Pons (tissue), 1 donor: Measurements from ENCODE around the gene LRRC7.

Experiments
- DNase-seq: peaks from one replicate; pipeline ENCODE4 v3.0.0-alpha.2; 2016; ENCODE audit warnings: low spot score

LRRC7 gene

GRCh38 chr1:69567652-69568420, at the start of gene LRRC7:
Gene LRRC7 (plus strand): TSS chr1:69567922. CDS start chr1:69568640, 718 bp downstream.
- no peak for DNase-seq

- DNase-seq = no peak
These were observed 48.7 kb upstream of the LRRC7 start for GRCh38 chr1:69519006-69519405.

GRCh38 chr1:69520326-69520725, 47.4 kb upstream of the LRRC7 start:
- DNase-seq = no peak

DNA sequence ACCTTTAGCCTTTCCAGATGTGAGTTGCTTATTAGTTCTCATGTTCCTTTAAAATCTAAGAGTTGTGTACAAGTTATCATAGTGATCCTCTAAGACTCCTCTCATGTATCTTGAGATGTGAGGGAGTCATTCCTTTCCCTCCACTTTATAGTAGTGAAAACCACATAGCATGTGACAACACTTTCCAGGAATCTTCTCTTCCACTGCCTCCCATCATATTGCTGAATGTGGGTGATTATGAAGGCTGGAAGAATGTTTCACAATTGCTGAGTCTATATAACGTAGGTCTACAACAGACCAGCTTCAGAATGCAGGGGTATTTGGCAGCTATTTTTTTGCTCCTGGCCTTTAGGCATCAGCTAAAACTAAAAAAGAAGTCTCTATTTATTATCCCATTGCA, 44.7 kb upstream of the LRRC7 start:
- no peak for DNase-seq

- no peak for DNase-seq
These were observed 44.3 kb upstream of the LRRC7 start for GRCh38 chr1:69523461-69523860.

GRCh38 chr1:69524015-69524414, 43.7 kb upstream of the LRRC7 start:
- DNase-seq = no peak

DNA sequence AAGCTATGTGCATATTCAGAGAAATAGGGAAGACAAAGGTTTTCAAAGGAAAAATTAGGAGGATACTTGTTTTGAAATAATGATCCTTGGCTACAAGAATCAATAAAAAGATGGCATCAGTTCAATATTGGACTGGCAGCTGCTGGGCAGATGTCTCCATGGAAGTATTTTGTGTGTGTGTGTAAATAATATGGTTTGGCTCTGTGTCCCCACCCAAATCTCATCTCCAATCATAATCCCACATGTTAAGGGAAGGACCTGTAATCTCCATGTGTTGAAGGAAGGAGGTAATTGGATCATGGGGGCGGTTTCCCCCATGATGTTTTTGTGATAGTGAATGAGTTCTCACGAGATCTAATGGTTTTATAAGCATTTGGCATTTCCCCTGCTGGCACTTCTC, 40.4 kb upstream of the LRRC7 start:
- DNase-seq = no peak

DNA sequence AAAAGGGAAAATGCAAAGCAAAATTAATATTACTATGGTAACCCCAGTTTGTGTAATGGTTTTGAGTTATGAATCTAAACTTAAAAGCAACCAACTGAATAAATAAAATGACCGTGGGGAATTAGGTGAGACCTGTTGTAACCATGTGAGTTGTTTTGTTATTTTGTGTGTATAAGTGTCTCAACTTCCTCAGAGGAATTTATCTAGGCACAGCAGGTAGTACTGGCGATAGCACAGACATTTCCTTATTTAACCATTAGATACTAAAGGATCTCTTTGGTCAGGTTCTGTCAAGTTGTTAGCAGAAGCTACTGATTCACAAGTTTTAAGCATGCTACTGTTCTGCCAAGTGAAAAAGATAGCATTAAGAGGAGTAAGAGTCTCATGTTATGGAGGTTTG, 39.3 kb upstream of the LRRC7 start:
- DNase-seq = no peak

- DNase-seq = no peak
These were observed 34.4 kb upstream of the LRRC7 start for GRCh38 chr1:69533343-69533742.

GRCh38 chr1:69534829-69535228, 32.9 kb upstream of the LRRC7 start:
- DNase-seq = no peak

GRCh38 chr1:69535490-69535889, 32.2 kb upstream of the LRRC7 start:
- no peak for DNase-seq

DNA sequence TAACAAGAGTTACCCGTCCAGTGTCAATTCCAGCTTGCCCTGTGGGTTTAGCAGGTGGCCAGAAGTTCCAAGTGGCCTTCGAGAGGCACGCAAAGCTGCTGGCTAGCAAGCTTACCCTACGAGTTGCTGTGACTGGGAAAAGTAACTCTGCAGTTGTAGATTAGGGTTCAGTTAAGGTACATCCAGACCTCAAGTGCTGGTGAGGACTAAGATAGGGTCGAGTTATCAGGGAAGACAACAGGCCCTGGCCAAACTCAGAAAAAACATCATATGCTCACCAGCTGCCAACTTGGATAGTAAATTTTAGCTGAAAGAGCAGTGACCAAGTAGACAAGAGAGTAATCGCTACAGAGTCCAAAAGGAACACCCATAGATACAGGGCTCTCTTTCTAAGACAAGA, 27.7 kb upstream of the LRRC7 start:
- DNase-seq = no peak

DNA sequence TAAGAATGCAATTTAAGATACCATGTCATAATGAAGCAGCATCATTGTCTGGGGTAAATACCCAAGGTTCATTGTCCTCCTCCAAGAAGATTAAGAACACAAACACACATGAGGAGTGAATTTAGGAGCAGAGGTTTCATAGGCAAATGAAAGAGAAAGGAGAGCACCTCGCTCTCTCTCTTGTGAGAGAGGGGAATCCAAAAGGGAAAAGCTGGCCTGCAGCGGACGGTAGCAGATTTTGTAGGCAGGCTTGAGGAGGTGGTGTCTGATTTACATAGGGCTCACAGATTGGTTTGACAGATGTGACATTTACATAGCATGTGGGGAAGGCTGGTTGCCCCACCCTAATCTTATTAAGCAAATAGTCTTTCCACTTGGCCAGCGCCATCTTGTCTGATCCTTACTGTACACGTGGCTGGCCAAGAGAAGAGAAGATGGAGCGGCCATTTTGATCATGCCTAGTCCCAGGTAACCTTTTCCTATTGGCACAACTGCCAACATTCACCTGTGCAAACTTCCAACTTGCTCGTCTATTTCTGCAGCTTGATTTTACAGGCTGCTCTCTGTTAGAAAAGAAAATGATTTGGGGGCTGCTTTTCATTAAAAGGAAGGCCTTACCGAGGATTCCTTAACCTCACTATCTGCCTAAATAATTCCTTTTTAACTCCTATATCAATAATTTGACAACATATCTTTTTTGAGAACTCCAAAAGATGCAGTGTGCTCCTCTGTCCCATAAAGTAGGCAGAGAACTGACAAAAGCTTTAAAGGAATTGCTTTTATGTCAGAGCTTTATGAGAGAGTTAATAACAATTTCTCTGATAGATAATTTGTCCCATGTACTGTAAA, 16.0 kb upstream of the LRRC7 start:
- no peak for DNase-seq

DNA sequence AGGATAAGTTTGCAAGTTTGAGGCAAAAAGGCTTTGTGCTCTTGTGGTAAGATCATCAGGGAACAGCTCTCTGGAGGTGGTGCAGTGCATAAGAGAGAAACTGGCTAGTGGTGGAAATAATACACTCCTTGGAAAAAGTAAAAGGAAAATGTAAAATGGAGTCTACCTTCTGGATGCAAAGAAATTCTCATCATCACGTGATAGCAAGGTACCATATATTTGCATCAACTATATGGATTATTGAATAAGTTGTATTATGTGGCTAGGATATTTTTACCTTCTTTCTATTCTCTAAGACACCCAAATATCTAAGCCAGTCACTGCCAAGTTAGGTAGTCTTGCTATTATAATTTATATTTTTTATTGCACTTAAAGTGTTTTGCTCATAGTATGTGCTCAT, 14.0 kb upstream of the LRRC7 start:
- no peak for DNase-seq

- no peak for DNase-seq
These were observed 876 bp downstream of the LRRC7 start for GRCh38 chr1:69568421-69569174.

DNA sequence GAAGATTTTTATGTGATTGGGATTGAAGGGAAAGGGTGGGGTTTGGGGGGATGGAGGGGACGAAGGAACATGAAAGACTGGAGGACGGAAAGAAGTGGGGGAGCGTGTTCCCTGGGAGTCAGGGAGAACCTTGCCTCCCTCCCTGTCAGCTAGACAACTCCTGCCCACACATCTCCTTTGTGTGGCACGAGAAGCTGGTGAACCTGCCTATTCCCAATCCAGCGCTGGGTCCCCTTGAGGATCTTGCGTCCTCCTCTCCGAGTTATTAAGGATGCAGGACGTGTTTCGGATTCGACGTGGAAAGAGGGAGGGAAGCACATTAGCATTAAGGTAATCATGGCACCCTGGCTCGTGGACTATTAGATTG, 1.4 kb downstream of the LRRC7 start:
- no peak for DNase-seq

GRCh38 chr1:69569576-69570328, 2.0 kb downstream of the LRRC7 start:
- no peak for DNase-seq

DNA sequence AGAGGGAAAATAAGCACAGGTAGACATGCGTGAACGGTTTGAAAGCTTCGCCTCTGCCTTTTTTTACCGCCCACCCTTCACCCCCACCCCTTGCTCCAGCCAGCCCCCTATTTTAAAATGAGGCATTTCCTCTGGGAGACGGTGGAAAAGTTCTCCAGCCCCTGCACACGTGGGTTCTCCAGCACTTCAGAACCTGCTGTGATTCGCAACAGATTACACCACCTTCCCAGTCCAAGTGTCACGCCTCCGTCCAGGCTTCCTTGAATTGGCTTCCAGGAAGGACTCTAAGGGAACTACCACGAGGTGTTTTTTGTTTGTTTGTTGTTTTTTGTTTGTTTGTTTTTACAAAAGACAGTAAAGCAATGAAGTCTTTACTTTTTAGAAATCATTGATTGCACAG, 2.6 kb downstream of the LRRC7 start:
- no peak for DNase-seq

- DNase-seq = no peak
These were observed 5.2 kb downstream of the LRRC7 start for GRCh38 chr1:69572921-69573320.

DNA sequence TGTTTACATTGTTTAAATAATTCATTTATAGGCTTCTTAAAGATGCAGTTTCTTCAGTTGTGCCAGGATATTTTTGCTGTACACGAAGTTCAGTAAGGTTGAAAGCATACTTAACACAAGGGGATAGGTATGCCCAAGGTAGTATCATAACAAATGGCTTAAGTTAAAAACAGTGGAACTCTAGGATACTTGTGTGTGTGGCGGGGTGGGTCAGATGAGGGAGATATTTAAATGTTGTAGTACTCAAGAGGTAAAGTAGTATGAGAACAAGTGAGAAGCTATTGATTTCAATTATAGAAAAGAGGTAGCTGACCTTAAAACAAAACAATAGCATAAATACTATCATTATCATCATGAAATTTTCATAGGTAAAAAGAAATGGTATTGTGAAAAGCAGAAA, 6.2 kb downstream of the LRRC7 start:
- no peak for DNase-seq

- no peak for DNase-seq
These were observed 17.9 kb downstream of the LRRC7 start for GRCh38 chr1:69585666-69586065.

DNA sequence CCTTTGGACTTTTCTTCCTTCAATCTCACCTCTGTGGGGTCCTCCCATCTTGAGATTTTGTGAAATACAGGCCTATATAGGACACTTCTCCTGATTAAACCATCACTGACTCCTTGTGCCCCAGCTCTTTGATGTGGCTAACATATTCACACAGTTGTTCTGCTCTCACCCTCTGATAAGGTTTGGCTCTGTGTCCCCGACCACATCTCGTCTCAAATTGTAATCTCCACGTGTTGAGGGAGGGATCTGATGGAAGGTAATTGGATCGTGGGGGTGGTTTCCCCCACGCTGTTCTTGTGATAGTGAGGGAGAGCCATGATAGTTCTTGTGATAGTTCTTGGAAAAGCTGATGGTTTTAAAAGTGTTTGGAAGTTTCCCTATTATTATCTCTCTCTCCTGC, 19.7 kb downstream of the LRRC7 start:
- DNase-seq = no peak
